ENCODE measurements around the gene CYB561. TPM values are rescaled to one million over a fixed set of nuclear protein-coding genes. Genes with fewer than 3 reads are reported as not detected.

CYB561 gene
- total and polyA plus RNA-seq, 10 of the 15 experiments (the other 5 are each of a cell fraction or from before 2014, with no cell fraction given), result 0.52 to 6.9 (median 2.5) TPM

GRCh38 chr17:63426917-63427308 lies 19.2 kb downstream of the CYB561 start:
- Histone ChIP-seq H3K4me2 (ENCODE audit: control insufficient read depth, insufficient read depth) (no peak overlapping the region), H3K27ac (ENCODE audit: control insufficient read depth, insufficient read depth) (no peak overlapping the region), H3K79me2 (ENCODE audit: control insufficient read depth, insufficient read depth, low read length) (no peaks in the 10 kb centered on the region), H4K20me1 (ENCODE audit: control insufficient read depth, insufficient read depth) (no peaks in the 10 kb centered on the region), H3K36me3 (ENCODE audit: control insufficient read depth in 2 of 2, insufficient read depth in 2 of 2, low read length in 1 of 2) (no peaks in the 10 kb centered on the region), H3K4me3 (no peak overlapping the region), H3K4me1 (ENCODE audit: control insufficient read depth, insufficient read depth, low read length) (no peaks in the 10 kb centered on the region), H3K9ac (ENCODE audit: control insufficient read depth, insufficient read depth, low read length) (no peak overlapping the region), H2AFZ (ENCODE audit: control insufficient read depth, low read depth, low read length) (no peak overlapping the region), H3K27me3 (replicated peaks in 1 of 2; ENCODE audit: control insufficient read depth in 2 of 2, insufficient read depth in 2 of 2, low read length in 1 of 2) (no peaks in the 10 kb centered on the region; a peak in 1 of 4 replicates), H3K9me3 (replicated peaks; ENCODE audit: control insufficient read depth, insufficient read depth, low read length) (no peaks in the 10 kb centered on the region)
- ChIA-PET RAD21 (ENCODE audit: unreplicated experiment) (interaction anchor here (1.3 to 8.0 kb wide), 5 partner anchors 52 to 185 kb away, joined by 4 to 75 read pairs (median 14); partner anchors contain the start of gene ACE), POLR2A (interaction anchor here (0.8 kb wide), 1 partner anchor 52 kb away, joined by 3 read pairs; no protein-coding TSS in a partner anchor), CTCF (interaction anchor here (1.3 to 7.8 kb wide), 9 partner anchors 9 to 283 kb away, joined by 3 to 162 read pairs (median 15); partner anchors contain the start of gene ACE), SMC1A (ENCODE audit: uncharacterized antibody, unreplicated experiment) (interaction anchor here (0.7 to 6.8 kb wide), 5 partner anchors 52 to 186 kb away, joined by 3 to 82 read pairs (median 8); no protein-coding TSS in a partner anchor)
- FAIRE-seq (no peak), ATAC-seq (no peak), DNase-seq (ENCODE audit: low read depth, low spot score) (no peak)
- in situ Hi-C loops (cut with MboI) (loop anchor here (25.0 kb wide), 1 partner anchor 410 kb away; the partner anchor contains the start of genes FTSJ3, PSMC5 and SMARCD2), intact Hi-C loops (cut with micrococcal nuclease; ENCODE audit: unreplicated experiment) (loop anchor here (10.0 kb wide), 1 partner anchor 268 kb away; no protein-coding TSS in a partner anchor)
- no TSS peak for BruUV-seq (replicated peaks)
- WGBS (ENCODE audit: insufficient coverage, insufficient replicate concordance, low lambda C conversion rate, missing lambda C conversion rate), result 28% methylated on average over 2 of the region's 2 CpGs
- no peak for TF ChIP-seq BHLHE40 (IDR thresholded peaks at IDR 0.05; ENCODE audit: borderline replicate concordance in 1 of 2, low read depth in 2 of 2, low read length in 1 of 2)
- no peak for TF ChIP-seq ZNF687 (IDR thresholded peaks at IDR 0.05)
- TF ChIP-seq RCOR1 (conservative IDR thresholded peaks at IDR 0.05; ENCODE audit: low read depth, low read length), result no peak
- no peak for TF ChIP-seq BACH1 (IDR thresholded peaks at IDR 0.05; ENCODE audit: borderline replicate concordance)
- no peak for TF ChIP-seq TARDBP (IDR thresholded peaks at IDR 0.05; ENCODE audit: borderline replicate concordance)
- TF ChIP-seq NR2C2 (IDR thresholded peaks at IDR 0.05; ENCODE audit: borderline replicate concordance, control insufficient read depth, insufficient read length, low read depth), result no peak
- no peak for TF ChIP-seq SMARCA5 (IDR thresholded peaks at IDR 0.05)
- no peak for TF ChIP-seq CHD2 (IDR thresholded peaks at IDR 0.05; ENCODE audit: borderline replicate concordance, low read depth, low read length)
- no peak for TF ChIP-seq SIN3A (IDR thresholded peaks at IDR 0.05; ENCODE audit: low read depth, low read length)
- TF ChIP-seq NR2C1 (IDR thresholded peaks at IDR 0.05), result no peak
- TF ChIP-seq STAT3 (IDR thresholded peaks at IDR 0.05; ENCODE audit: low read depth, low read length), result no peak
- TF ChIP-seq NBN (IDR thresholded peaks at IDR 0.05), result no peak
- no peak for TF ChIP-seq YY1 (IDR thresholded peaks at IDR 0.05; ENCODE audit: low read depth, low read length)
- no peak for TF ChIP-seq CHD1 (IDR thresholded peaks at IDR 0.05; ENCODE audit: low read depth, low read length)
- TF ChIP-seq ZNF622 (IDR thresholded peaks at IDR 0.05), result no peak
- TF ChIP-seq REST (IDR thresholded peaks at IDR 0.05; ENCODE audit: low read depth, low read length), result no peak

Data from GM12878 (cell line).